Endothelial cell of umbilical vein (primary cell): ENCODE results near the gene DVL3. TPM values are rescaled to one million over a fixed set of nuclear protein-coding genes. Genes with fewer than 3 reads are reported as not detected.

Experiments
- Bru-seq: library from RNA; stranded (reverse); fragments of 400-500 nt; gene quantifications from one replicate; lab custom pipeline; 2021; lab: Mats Ljungman, UMichigan
- BruChase-seq, 2 experiments: library from RNA; stranded (reverse); fragments of 400-500 nt; gene quantifications; one replicate each; lab custom pipeline; 2021; lab: Mats Ljungman, UMichigan
- BruUV-seq: library from RNA; stranded (reverse); fragments of 400-500 nt; replicated peaks from 2 replicates; lab custom pipeline; 2021; lab: Mats Ljungman, UMichigan
- CTCF ChIA-PET: fragments of 300-600, 350-600 bp; sonication (Branson Sonifier 250); formaldehyde crosslinking; loops from one replicate; lab custom pipeline; 2021; ENCODE audit warnings: antibody characterized with exemption, inconsistent platforms; lab: Charles Lee
- POLR2A ChIA-PET: fragments of 300-600, 350-600 bp; sonication (Branson Sonifier 250); formaldehyde crosslinking; loops from one replicate; lab custom pipeline; 2021; ENCODE audit warnings: antibody characterized with exemption, inconsistent platforms; lab: Charles Lee
- DNase-seq: peaks from one replicate; pipeline ENCODE4 v3.0.0-alpha.2; 2011; ENCODE audit warnings: low read depth, low spot score
- FAIRE-seq: peaks from 2 replicates; lab custom pipeline; 2011; peaks lifted over from hg19 to GRCh38; lab: Jason Lieb, UNC
- H2AFZ ChIP-seq: 2 replicates; pipeline ENCODE4 v1.6.0; 2012; ENCODE audit warnings: low read depth, low read length, control low read depth, inconsistent platforms
- H3K27ac ChIP-seq: 2 replicates; pipeline ENCODE4 v1.5.1; 2011; ENCODE audit warnings: low read depth, mild to moderate bottlenecking, control low read depth, low read length, moderate library complexity; ENCODE audit not compliant: insufficient read depth
- H3K27me3 ChIP-seq, 2 experiments: 2 replicates each; pipeline versions ENCODE4 v1.6.0 to v1.6.1; 2011; ENCODE audit warnings: low read length in 2 of 2, mixed read lengths in 1 of 2; ENCODE audit not compliant: control insufficient read depth in 2 of 2, insufficient read depth in 2 of 2
- H3K36me3 ChIP-seq, 2 experiments: 2 replicates in 1 of 2; 3 replicates in 1 of 2; pipeline ENCODE4 v1.5.1; 2011; ENCODE audit warnings: low read length in 2 of 2, mild to moderate bottlenecking in 1 of 2, moderate library complexity in 1 of 2; ENCODE audit not compliant: control insufficient read depth in 2 of 2, insufficient read depth in 2 of 2; ENCODE audit errors: extremely low read depth in 1 of 2
- H3K4me1 ChIP-seq: 3 replicates; pipeline ENCODE4 v1.5.1; 2011; ENCODE audit warnings: mild to moderate bottlenecking, low read length; ENCODE audit not compliant: control insufficient read depth, insufficient read depth; ENCODE audit errors: extremely low read depth
- H3K4me2 ChIP-seq: 2 replicates; pipeline ENCODE4 v1.6.1; 2011; ENCODE audit warnings: low read length, control low read depth, mixed read lengths; ENCODE audit not compliant: insufficient read depth
- H3K4me3 ChIP-seq, 3 experiments: fragments of 200-600 bp in 1 of 3; sonication (generic), shearing (Covaris generic) in 1 of 3; replicated peaks in 1 of 3; 2 replicates each; pipeline ENCODE4 v1.5.1; 2011 to 2016; ENCODE audit warnings: control low read depth in 3 of 3, low read length in 3 of 3, mild to moderate bottlenecking in 2 of 3, inconsistent platforms in 1 of 3, low read depth in 1 of 3, moderate library complexity in 1 of 3; ENCODE audit not compliant: insufficient read depth in 1 of 3
- H3K79me2 ChIP-seq: 2 replicates; pipeline ENCODE4 v1.6.0; 2012; ENCODE audit warnings: low read length, inconsistent platforms; ENCODE audit not compliant: control insufficient read depth, insufficient read depth
- H3K9ac ChIP-seq: replicated peaks from 2 replicates; pipeline ENCODE3; 2011; ENCODE audit warnings: low read length, control low read depth; ENCODE audit not compliant: insufficient read depth; ENCODE audit errors: extremely low read depth
- H3K9me1 ChIP-seq: replicated peaks from 3 replicates; pipeline ENCODE4 v1.6.0; 2011; ENCODE audit warnings: mild to moderate bottlenecking, low read length; ENCODE audit not compliant: control insufficient read depth, insufficient read depth; ENCODE audit errors: extremely low read depth
- H3K9me3 ChIP-seq: replicated peaks from 2 replicates; pipeline ENCODE4 v1.5.1; 2012; ENCODE audit warnings: low read length, inconsistent platforms; ENCODE audit not compliant: control insufficient read depth, insufficient read depth
- H4K20me1 ChIP-seq: replicated peaks from 2 replicates; pipeline ENCODE3; 2011; ENCODE audit warnings: mild to moderate bottlenecking, low read length; ENCODE audit not compliant: control insufficient read depth, insufficient read depth; ENCODE audit errors: extremely low read depth
- CTCF ChIP-seq, 2 donors: IDR thresholded peaks; 1 replicate in 1 of 2; 2 replicates in 1 of 2; pipeline ENCODE4 v1.5.1; 2011; ENCODE audit warnings: low read length in 2 of 2, mild to moderate bottlenecking in 2 of 2, moderate library complexity in 2 of 2, control low read depth in 1 of 2, inconsistent platforms in 1 of 2, low read depth in 1 of 2; ENCODE audit not compliant: insufficient read depth in 1 of 2; ENCODE audit errors: extremely low read depth in 1 of 2
- EZH2 ChIP-seq: IDR thresholded peaks from 2 replicates; pipeline ENCODE4 v1.6.1; 2012; ENCODE audit warnings: borderline replicate concordance, low read depth, mild to moderate bottlenecking, moderate library complexity, low read length, inconsistent platforms; ENCODE audit not compliant: severe bottlenecking
- FOS ChIP-seq: IDR thresholded peaks from 2 replicates; pipeline ENCODE4 v1.6.1; 2011; ENCODE audit warnings: mild to moderate bottlenecking, low read length, moderate library complexity, borderline replicate concordance; ENCODE audit not compliant: insufficient read depth
- GATA2 ChIP-seq: IDR thresholded peaks from 2 replicates; pipeline ENCODE4 v1.7.0; 2011; ENCODE audit warnings: low read depth, mild to moderate bottlenecking, moderate library complexity, mixed read lengths, low read length; ENCODE audit not compliant: insufficient read length, insufficient read depth
- JUN ChIP-seq: IDR thresholded peaks from 2 replicates; pipeline ENCODE4 v1.6.1; 2011; ENCODE audit warnings: borderline replicate concordance, low read depth; ENCODE audit not compliant: insufficient read length, insufficient read depth
- MAX ChIP-seq: IDR thresholded peaks from 2 replicates; pipeline ENCODE4 v1.6.1; 2011; ENCODE audit not compliant: insufficient read depth, insufficient read length
- MYC ChIP-seq: IDR thresholded peaks from one replicate; pipeline ENCODE4 v1.6.1; 2011; ENCODE audit warnings: mild to moderate bottlenecking, low read depth, low read length
- POLR2A ChIP-seq: IDR thresholded peaks from 2 replicates; pipeline ENCODE4 v1.6.1; 2012; ENCODE audit warnings: low read depth, mild to moderate bottlenecking, control low read depth, low read length
- POLR2AphosphoS5 ChIP-seq: IDR thresholded peaks from 2 replicates; pipeline ENCODE4 v1.6.1; 2012; ENCODE audit warnings: low read depth, mild to moderate bottlenecking, control low read depth, low read length, moderate library complexity; ENCODE audit not compliant: insufficient read depth
- dilution Hi-C: fragments of 300-500 bp; cut with MboI; formaldehyde crosslinking; loops from one replicate; pipeline ENCODE4 v1.15.0; 2019; ENCODE audit warnings: low sequenced_read_pairs; ENCODE audit not compliant: extremely low pct_ligation_motif_present
- intact Hi-C: fragments of 100-400 bp; cut with micrococcal nuclease; formaldehyde crosslinking; loops from one replicate; pipeline ENCODE4 v1.10.0; 2022
- long read RNA-seq: library from polyadenylated mRNA; stranded (forward); transcript quantifications from one replicate; pipeline ENCODE4 v2.0.0, GENCODE V29; 2021
- polyA minus RNA-seq, 3 experiments: library from RNA; depleted of rRNA, polyadenylated mRNA; stranded (reverse); fragments of >200 nt; gene quantifications; 1 replicate in 1 of 3; 2 replicates in 2 of 3; pipeline ENCODE4 v1.2.3, GENCODE V29; 2011
- polyA plus RNA-seq, 4 experiments: library from polyadenylated mRNA; depleted of rRNA in 3 of 4; stranded (reverse) in 3 of 4; unstranded in 1 of 4; fragments of >200 nt; gene quantifications; 2 replicates each; pipeline versions ENCODE4 v1.2.1 to v1.2.3, GENCODE V29; 2011 to 2012; ENCODE audit warnings: missing spikeins in 1 of 4
- total RNA-seq: library from RNA; stranded (reverse); gene quantifications from 2 replicates; pipeline ENCODE4 v1.2.3, GENCODE V29; 2021

The DVL3 gene
- total RNA-seq (59.0 and 61.3 TPM in 2 replicates), polyA plus RNA-seq (41.2 and 43.8 TPM in 2 replicates), polyA minus RNA-seq (57.5 and 58.3 TPM in 2 replicates), Bru-seq, nascent RNA (percentile 72 among the genes with signal in this experiment), BruChase-seq, experiment 1, labeled RNA remaining after a 6-hour chase (percentile 94 among the genes with signal in this experiment), BruChase-seq, experiment 2, labeled RNA remaining after a 2-hour chase (percentile 92 among the genes with signal in this experiment)
- 21.0 and 24.5 TPM in 2 replicates for polyA plus RNA-seq (2011; cell fraction: cytosol; rRNA removed)
- polyA plus RNA-seq (2011; cell fraction: nucleus; rRNA removed) = 110 and 132 TPM in 2 replicates
- polyA plus RNA-seq (2012) = 35.4 and 36.5 TPM in 2 replicates
- 46.0 TPM for polyA minus RNA-seq (2011; cell fraction: cytosol; rRNA and poly(A)+ RNA removed)
- 40.9 and 49.7 TPM in 2 replicates for polyA minus RNA-seq (2011; cell fraction: nucleus; rRNA and poly(A)+ RNA removed)
- long read RNA-seq, full-length matches to known transcripts = 65 of 158 reads
- long read RNA-seq, partial matches to known transcripts = 43 of 158 reads
- long read RNA-seq, other reads (novel, unspliced or antisense) = 50 of 158 reads

- Histone ChIP-seq H3K4me3 (peak within 1 kb of the TSS; percentile 78 to 87 (median 83)), H3K9ac (peak within 1 kb of the TSS; percentile 80), H3K36me3 (no peaks in the 10 kb centered on the region), H2AFZ (peak within 1 kb of the TSS; percentile 83), H3K27ac (peak within 1 kb of the TSS; percentile 25), H3K4me1 (peaks cover 17% of the 10 kb centered on the region), H3K27me3 (no peaks in the 10 kb centered on the region), H3K4me2 (peak within 1 kb of the TSS; percentile 97), H3K79me2 (peaks cover 40% of the 10 kb centered on the region), H4K20me1 (no peaks in the 10 kb centered on the region), H3K9me1 (no peaks in the 10 kb centered on the region), H3K9me3 (no peaks in the 10 kb centered on the region)
- POLR2A ChIA-PET = interaction anchor here (0.8 kb wide), 1 partner anchor 173 kb away, joined by 8 read pairs; no protein-coding TSS in a partner anchor
- TF ChIP-seq EZH2 = no peak
- TF ChIP-seq POLR2AphosphoS5 = peak; percentile 42
- peak; percentile 61 for TF ChIP-seq POLR2A
- BruUV-seq = no TSS peak
- peak; percentile 70 for FAIRE-seq
- DNase-seq = peak; percentile 40
- CTCF ChIA-PET = interaction anchor here (0.7 to 2.6 kb wide), 6 partner anchors 10 to 251 kb away, joined by 3 to 11 read pairs (median 4); partner anchors contain the start of genes ABCF3, AP2M1 and EIF2B5
- dilution Hi-C loops (no loop called here), intact Hi-C loops (loop anchor here (1.0 kb wide), 1 partner anchor 20 kb away; the partner anchor contains the start of gene EIF2B5)
Measured at GRCh38 chr3:184154885-184155643, at the start of gene DVL3. Gene DVL3, plus strand, starts transcription at chr3:184155377. Its CDS starts 259 bp downstream, at chr3:184155636.

GRCh38 chr3:184110316-184110725 lies 44.9 kb upstream of the DVL3 start:
- no TSS peak for BruUV-seq
- Histone ChIP-seq H3K4me1 (no peaks in the 10 kb centered on the region), H3K27ac (no peak overlapping the region), H3K4me3 (no peak overlapping the region), H3K4me2 (no peak overlapping the region), H3K9me3 (no peaks in the 10 kb centered on the region), H3K79me2 (no peaks in the 10 kb centered on the region), H3K9me1 (no peaks in the 10 kb centered on the region), H4K20me1 (no peaks in the 10 kb centered on the region), H2AFZ (no peak overlapping the region), H3K36me3 (no peaks in the 10 kb centered on the region), H3K9ac (no peak overlapping the region), H3K27me3 (peaks cover 2 to 11% of the 10 kb centered on the region in 2 experiments)
- intact Hi-C loops (no loop called here), dilution Hi-C loops (no loop called here)
- TF ChIP-seq GATA2 = no peak
- TF ChIP-seq EZH2 = no peak
- TF ChIP-seq JUN = no peak
- TF ChIP-seq POLR2A = no peak
- TF ChIP-seq POLR2AphosphoS5 = no peak
- TF ChIP-seq FOS = no peak
- no peak for TF ChIP-seq CTCF (IDR thresholded peaks at IDR 0.05; ENCODE audit: extremely low read depth in 1 of 2, insufficient read depth in 1 of 2, low read depth in 1 of 2, low read length in 2 of 2)
- TF ChIP-seq MAX = no peak
- TF ChIP-seq MYC = no peak
- ChIA-PET CTCF (interaction anchor here (1.0 kb wide), 1 partner anchor 14 kb away, joined by 3 read pairs; no protein-coding TSS in a partner anchor), POLR2A (no interaction called here)
- DNase-seq = no peak
- FAIRE-seq = no peak
